Chondrocyte (in vitro differentiated cells): Measurements from ENCODE around the gene GGCT. TPM values are rescaled to one million over a fixed set of nuclear protein-coding genes. Genes with fewer than 3 reads are reported as not detected.
"Not testable (repeated sequence)": the region's sequence is repeated elsewhere in the genome, so short reads cannot be mapped to it uniquely, and the experiment has no call there.

Experiments used
- DNase-seq: peaks from one replicate; pipeline ENCODE4 v3.0.0; 2021; ENCODE audit warnings: mixed read lengths, low spot score
- H3K27ac Mint-ChIP-seq: one replicate; pipeline ENCODE4 v1.8.0; 2021; ENCODE audit warnings: mild to moderate bottlenecking, moderate library complexity, mixed read lengths; ENCODE audit not compliant: unreplicated experiment
- H3K27me3 Mint-ChIP-seq: 2 replicates; pipeline ENCODE4 v1.8.0; 2021; ENCODE audit warnings: low read depth, mixed read lengths
- H3K36me3 Mint-ChIP-seq: 2 replicates; pipeline ENCODE4 v1.8.0; 2021; ENCODE audit warnings: low read depth, mixed read lengths
- H3K4me1 Mint-ChIP-seq: 2 replicates; pipeline ENCODE4 v1.8.0; 2021; ENCODE audit warnings: low read depth, mild to moderate bottlenecking, mixed read lengths
- H3K4me3 Mint-ChIP-seq: one replicate; pipeline ENCODE4 v1.8.0; 2021; ENCODE audit warnings: mild to moderate bottlenecking, moderate library complexity, mixed read lengths; ENCODE audit not compliant: unreplicated experiment
- H3K9me3 Mint-ChIP-seq: 2 replicates; pipeline ENCODE4 v1.8.0; 2021; ENCODE audit warnings: low read depth, mixed read lengths
- total RNA-seq: library from RNA; stranded (reverse); gene quantifications from 3 replicates; pipeline ENCODE4 v1.2.1, GENCODE V29; 2021
- TF ChIP-seq, protein P1 (sequence below): fragments of 200-600 bp; sonication (generic); IDR thresholded peaks from 2 replicates; pipeline ENCODE4 v1.5.0; 2021; ENCODE audit warnings: antibody characterized with exemption, mild to moderate bottlenecking, moderate library complexity

The GGCT gene
- total RNA-seq, 1 donor from 2014 or later: 24.4 TPM

DNA sequence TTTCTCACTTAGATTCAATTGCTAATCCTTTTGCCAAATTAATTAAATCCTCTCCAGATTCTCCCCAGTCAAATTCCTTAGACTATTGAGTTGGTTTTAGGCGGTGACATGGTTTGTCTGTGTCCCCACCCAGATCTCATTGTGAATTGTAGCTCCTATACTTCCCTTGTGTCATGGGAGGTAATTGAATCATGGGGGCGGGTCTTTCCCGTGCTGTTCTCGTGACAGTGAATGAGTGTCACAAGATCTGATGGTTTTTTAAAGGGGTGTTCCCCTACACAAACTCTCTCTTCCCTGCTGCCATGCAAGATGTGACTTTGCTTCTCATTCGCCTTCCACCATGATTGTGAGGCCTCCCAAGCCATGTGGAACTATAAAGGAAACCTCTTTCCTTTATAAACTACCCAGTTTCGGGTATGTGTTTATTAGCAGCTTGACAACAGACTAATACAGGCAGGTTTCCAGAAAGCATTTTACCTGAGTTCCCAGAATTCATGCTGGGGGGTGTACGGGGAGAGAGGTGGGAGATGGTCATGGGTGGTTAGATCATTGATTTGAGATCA, 45.4 kb upstream of the GGCT start:
- Mint-ChIP-seq H3K4me1 (peaks cover 30% of the 10 kb centered on the region), H3K27me3 (no peaks in the 10 kb centered on the region), H3K27ac (peak overlapping the region; percentile 12), H3K36me3 (peaks cover 5% of the 10 kb centered on the region), H3K9me3 (peaks cover 3% of the 10 kb centered on the region), H3K4me3 (no peak overlapping the region)
- DNase-seq: no peak
- TF ChIP-seq, protein P1, sequence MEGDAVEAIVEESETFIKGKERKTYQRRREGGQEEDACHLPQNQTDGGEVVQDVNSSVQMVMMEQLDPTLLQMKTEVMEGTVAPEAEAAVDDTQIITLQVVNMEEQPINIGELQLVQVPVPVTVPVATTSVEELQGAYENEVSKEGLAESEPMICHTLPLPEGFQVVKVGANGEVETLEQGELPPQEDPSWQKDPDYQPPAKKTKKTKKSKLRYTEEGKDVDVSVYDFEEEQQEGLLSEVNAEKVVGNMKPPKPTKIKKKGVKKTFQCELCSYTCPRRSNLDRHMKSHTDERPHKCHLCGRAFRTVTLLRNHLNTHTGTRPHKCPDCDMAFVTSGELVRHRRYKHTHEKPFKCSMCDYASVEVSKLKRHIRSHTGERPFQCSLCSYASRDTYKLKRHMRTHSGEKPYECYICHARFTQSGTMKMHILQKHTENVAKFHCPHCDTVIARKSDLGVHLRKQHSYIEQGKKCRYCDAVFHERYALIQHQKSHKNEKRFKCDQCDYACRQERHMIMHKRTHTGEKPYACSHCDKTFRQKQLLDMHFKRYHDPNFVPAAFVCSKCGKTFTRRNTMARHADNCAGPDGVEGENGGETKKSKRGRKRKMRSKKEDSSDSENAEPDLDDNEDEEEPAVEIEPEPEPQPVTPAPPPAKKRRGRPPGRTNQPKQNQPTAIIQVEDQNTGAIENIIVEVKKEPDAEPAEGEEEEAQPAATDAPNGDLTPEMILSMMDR: no peak

DNA sequence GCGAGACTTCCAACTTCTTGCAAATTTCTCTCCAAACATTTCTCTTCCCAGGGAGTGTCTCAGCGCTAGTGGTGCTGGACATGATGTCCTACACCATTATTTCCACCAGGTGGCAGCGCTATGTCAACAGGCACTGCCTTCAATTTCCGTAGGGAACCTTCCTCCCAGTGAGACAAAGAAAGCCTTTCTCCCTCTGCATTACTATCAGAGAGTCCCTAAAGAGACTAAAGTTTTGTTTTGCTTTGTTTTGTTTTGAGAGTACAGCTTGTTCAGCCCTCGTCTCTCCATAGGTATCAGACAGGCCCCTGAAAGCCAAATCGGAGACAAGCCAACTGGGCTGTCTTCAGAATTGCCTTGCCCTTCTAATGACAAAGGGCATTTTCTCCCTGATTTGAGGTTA, 44.2 kb upstream of the GGCT start:
- peaks cover 7% of the 10 kb centered on the region for H3K36me3 Mint-ChIP-seq
- no peak overlapping the region for H3K27ac Mint-ChIP-seq
- H3K9me3 Mint-ChIP-seq: peaks cover 3% of the 10 kb centered on the region
- no peak for DNase-seq
- TF ChIP-seq, protein P1: peak; percentile 91
- no peaks in the 10 kb centered on the region for H3K27me3 Mint-ChIP-seq
- no peak overlapping the region for H3K4me3 Mint-ChIP-seq
- peaks cover 30% of the 10 kb centered on the region for H3K4me1 Mint-ChIP-seq

DNA sequence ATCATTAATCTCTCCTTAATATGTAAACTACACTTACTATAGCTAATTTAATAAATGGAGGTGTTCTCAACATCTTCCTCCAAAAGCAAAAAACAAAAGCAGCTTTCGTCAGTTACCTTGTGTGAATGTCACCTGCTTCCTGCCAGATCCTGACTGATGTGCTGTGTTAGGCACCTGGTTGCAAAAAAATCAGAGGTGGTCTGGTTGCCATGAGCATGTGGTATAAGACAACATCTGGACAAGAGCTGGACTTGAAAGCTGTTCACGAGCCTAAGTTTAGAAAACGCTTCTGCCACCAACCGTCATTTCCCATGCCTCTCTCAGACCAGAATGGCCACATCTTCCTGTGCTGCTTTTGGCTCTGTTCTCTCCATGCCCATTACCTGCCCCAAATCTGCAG, 42.0 kb upstream of the GGCT start:
- no peaks in the 10 kb centered on the region for H3K27me3 Mint-ChIP-seq
- TF ChIP-seq, protein P1: no peak
- peaks cover 2% of the 10 kb centered on the region for H3K9me3 Mint-ChIP-seq
- no peak for DNase-seq
- no peak overlapping the region for H3K4me3 Mint-ChIP-seq
- H3K4me1 Mint-ChIP-seq: peaks cover 20% of the 10 kb centered on the region
- H3K27ac Mint-ChIP-seq: no peak overlapping the region
- H3K36me3 Mint-ChIP-seq: peaks cover 10% of the 10 kb centered on the region

DNA sequence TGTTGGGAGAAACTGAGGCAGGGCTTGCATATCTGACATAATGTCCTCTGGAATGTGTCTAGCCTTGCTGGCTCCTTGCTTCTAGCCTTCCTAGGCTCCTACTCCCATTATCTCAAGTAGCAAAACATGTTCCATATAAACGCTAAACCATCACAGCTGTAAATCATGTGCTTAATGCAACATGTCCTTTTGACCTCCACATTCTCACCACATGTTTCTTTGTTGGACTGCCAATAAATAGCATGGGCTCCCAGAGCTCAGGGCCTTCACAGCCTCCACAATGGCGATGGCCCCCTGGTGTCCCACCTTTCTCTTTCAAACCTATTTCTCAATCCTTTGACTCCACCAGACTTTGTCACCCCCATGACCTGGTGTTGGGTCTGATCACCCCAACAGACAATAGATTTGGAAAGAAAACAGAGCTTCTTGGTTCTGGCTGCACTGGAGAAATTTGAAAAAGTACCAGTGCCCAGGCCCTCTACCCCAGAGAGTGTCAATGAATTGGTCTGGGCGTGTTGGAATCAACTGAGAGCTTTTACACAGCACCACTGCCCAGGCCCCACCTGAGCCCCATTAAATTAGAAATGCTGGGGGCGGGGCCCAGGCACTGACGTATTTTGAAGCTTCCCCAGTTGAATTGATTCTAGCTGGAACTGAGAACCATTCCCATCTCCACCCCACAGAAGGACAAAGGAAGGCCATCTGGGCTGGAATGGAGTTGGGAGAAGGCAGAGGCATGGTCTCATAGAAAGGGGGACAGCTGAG, 41.3 kb upstream of the GGCT start:
- H3K27me3 Mint-ChIP-seq: no peaks in the 10 kb centered on the region
- DNase-seq: no peak
- H3K9me3 Mint-ChIP-seq: peaks cover 2% of the 10 kb centered on the region
- H3K4me1 Mint-ChIP-seq: peaks cover 13% of the 10 kb centered on the region
- TF ChIP-seq, protein P1: no peak
- no peak overlapping the region for H3K4me3 Mint-ChIP-seq
- H3K27ac Mint-ChIP-seq: no peak overlapping the region
- H3K36me3 Mint-ChIP-seq: peaks cover 11% of the 10 kb centered on the region

DNA sequence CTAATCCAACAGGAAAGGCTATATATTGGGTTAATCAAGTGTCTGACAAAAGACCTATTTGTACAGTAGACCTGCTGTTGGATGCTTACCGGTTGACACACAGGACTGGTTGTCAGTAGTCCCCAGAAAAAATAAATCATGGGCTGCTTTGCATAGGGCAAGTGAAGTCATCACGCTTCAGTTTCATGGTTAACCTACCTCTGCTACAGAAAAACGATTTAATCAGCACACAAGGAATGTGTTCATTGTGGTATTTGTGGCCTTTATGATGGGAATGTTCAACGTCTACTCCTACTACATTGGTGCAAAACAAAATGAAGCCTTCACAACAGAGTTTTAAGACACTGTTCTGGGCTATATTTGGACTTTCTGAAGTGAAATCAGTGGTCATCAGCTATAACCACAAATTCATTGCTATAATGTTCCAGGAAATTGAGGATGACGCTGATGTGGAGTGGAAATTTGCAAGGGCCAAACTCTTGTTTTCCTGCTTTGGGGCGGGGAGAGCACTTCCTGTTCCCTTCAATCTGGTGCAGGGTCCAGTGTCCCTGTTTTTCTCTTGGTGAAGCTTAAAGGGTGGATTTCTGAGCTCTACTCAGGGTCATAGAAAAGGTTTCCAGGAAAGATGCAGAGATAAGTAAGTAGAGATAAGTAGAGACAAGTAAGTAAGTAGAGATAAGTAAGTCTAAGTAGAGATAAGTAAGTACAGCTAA, 39.3 kb upstream of the GGCT start:
- Mint-ChIP-seq H3K4me1 (peaks cover 4% of the 10 kb centered on the region), H3K36me3 (peaks cover 19% of the 10 kb centered on the region), H3K27ac (no peak overlapping the region), H3K4me3 (no peak overlapping the region), H3K9me3 (peaks cover 2% of the 10 kb centered on the region), H3K27me3 (no peaks in the 10 kb centered on the region)
- no peak for DNase-seq
- TF ChIP-seq, protein P1: no peak

DNA sequence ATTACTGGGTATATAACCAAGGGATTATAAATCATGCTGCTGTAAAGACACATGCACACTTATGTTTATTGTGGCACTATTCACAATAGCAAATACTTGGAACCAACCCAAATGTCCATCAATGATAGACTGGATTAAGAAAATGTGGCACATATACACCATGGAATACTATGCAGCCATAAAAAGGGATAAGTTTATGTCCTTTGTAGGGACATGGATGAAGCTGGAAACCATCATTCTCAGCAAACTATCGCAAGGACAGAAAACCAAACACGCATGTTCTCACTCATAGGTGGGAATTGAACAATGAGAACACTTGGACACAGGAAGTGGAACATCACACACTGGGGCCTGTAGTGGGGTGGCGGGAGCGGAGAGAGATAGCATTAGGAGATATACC, 38.5 kb upstream of the GGCT start:
- not testable (repeated sequence) for DNase-seq, H3K27me3 Mint-ChIP-seq, H3K9me3 Mint-ChIP-seq, H3K4me1 Mint-ChIP-seq, H3K4me3 Mint-ChIP-seq, H3K27ac Mint-ChIP-seq
- H3K36me3 Mint-ChIP-seq: peaks cover 23% of the 10 kb centered on the region
